VCaP (cell line): ENCODE measurements around the gene TIGIT.

Experiments
- H3K27ac ChIP-seq: fragments of 450-650 bp; 2 replicates; pipeline ENCODE4 v1.5.1; 2017
- CTCF ChIP-seq: fragments of 450-650 bp; conservative IDR thresholded peaks from 2 replicates; pipeline ENCODE4 v1.5.1; 2017; ENCODE audit warnings: mild to moderate bottlenecking, moderate library complexity

The TIGIT gene

GRCh38 chr3:114310695-114311094, 16.9 kb downstream of the TIGIT start:
- TF ChIP-seq CTCF, result no peak
- no peak overlapping the region for H3K27ac ChIP-seq

GRCh38 chr3:114313426-114313825, 19.6 kb downstream of the TIGIT start:
- no peak overlapping the region for H3K27ac ChIP-seq

GRCh38 chr3:114314282-114314681, 20.5 kb downstream of the TIGIT start:
- TF ChIP-seq CTCF, result no peak
- H3K27ac ChIP-seq, result no peak overlapping the region

More at GRCh38 chr3:114313426-114313825, 19.6 kb downstream of the TIGIT start:
- no peak for TF ChIP-seq CTCF

GRCh38 chr3:114318295-114318694, 24.5 kb downstream of the TIGIT start:
- no peak for TF ChIP-seq CTCF
- H3K27ac ChIP-seq, result no peak overlapping the region

- H3K27ac ChIP-seq, result no peak overlapping the region
- no peak for TF ChIP-seq CTCF
Observed at GRCh38 chr3:114319453-114319852, 25.6 kb downstream of the TIGIT start.

- H3K27ac ChIP-seq, result no peak overlapping the region
- no peak for TF ChIP-seq CTCF
Observed at GRCh38 chr3:114320246-114320645, 26.4 kb downstream of the TIGIT start.

- H3K27ac ChIP-seq, result no peak overlapping the region
- TF ChIP-seq CTCF, result no peak
Observed at GRCh38 chr3:114323546-114324254, 29.9 kb downstream of the TIGIT start.
